ENCODE measurements around the gene EIF3D. TPM values are rescaled to one million over a fixed set of nuclear protein-coding genes. Genes with fewer than 3 reads are reported as not detected.

EIF3D gene
- polyA plus RNA-seq, 1 experiment = 505 TPM

GRCh38 chr22:36505998-36506635 is 22.8 kb downstream of the EIF3D start:
- Histone ChIP-seq H3K4me3 (ENCODE audit: low read depth, low read length) (peak overlapping the region; percentile 53), H3K36me3 (ENCODE audit: control insufficient read depth, insufficient read depth, low read length) (no peaks in the 10 kb centered on the region), H3K27me3 (ENCODE audit: control insufficient read depth, insufficient read depth, low read length) (no peaks in the 10 kb centered on the region)
- DNase-seq (ENCODE audit: low read depth) = no peak
- ChIA-PET CTCF (interaction anchor here (0.7 kb wide), 1 partner anchor 268 kb away, joined by 3 read pairs; no protein-coding TSS in a partner anchor), POLR2A (no interaction called here)
- no peak for TF ChIP-seq CTCF (IDR thresholded peaks at IDR 0.05; ENCODE audit: insufficient read depth, low read depth, low read length)

DNA sequence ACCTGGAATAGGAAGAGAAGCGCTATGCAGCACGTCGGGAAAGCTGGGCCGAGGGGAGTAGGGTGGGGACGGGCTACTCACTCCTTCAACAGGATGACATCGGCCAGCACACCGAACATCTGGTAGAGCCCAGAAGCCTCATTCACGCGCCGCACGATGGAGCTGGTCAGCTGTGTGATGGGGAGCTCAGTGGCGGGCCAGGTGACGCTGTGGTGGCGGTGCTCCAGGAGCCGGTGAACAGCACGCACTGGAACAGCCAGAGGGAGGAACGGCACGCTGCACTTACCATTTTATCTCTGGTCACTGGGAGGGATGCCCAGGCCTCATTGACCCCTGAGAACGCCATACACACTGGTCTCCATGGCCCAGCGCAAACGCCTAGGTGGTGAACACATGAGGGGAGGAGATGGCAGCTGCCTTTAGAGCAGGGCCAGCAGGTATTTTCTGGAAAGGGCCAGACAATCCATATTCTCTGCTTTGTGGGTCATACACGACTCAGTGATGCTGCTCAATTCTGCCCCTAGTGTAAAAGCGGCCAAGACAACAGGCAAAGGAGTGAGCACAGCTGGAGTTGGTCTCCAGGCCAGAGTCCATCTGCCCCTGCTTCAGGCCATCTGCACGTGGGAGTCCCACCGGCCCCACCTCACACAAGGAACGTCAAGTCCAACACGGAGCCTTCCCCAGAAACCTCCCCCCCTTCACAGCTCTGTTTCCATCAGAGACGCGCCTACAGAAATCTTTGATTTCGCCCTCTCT is 30.9 kb downstream of the EIF3D start:
- Histone ChIP-seq H3K4me3 (ENCODE audit: low read depth, low read length) (no peak overlapping the region), H3K36me3 (ENCODE audit: control insufficient read depth, insufficient read depth, low read length) (no peaks in the 10 kb centered on the region; the same call in none of the 2 replicates), H3K27me3 (ENCODE audit: control insufficient read depth, insufficient read depth, low read length) (no peaks in the 10 kb centered on the region)
- POLR2A ChIA-PET = no interaction called here
- no peak for DNase-seq (ENCODE audit: low read depth)
- CTCF ChIA-PET = interaction anchor here (0.9 to 1.4 kb wide), 2 partner anchors 10 to 13 kb away, joined by 5 to 7 read pairs; no protein-coding TSS in a partner anchor
- no peak for TF ChIP-seq CTCF (IDR thresholded peaks at IDR 0.05; ENCODE audit: insufficient read depth, low read depth, low read length)

GRCh38 chr22:36493690-36494110 is 35.3 kb downstream of the EIF3D start:
- no peak for DNase-seq (ENCODE audit: low read depth)
- TF ChIP-seq CTCF (IDR thresholded peaks at IDR 0.05; ENCODE audit: insufficient read depth, low read depth, low read length) = no peak
- ChIA-PET CTCF (interaction anchor here (0.6 to 1.4 kb wide), 2 partner anchors 193 to 363 kb away, joined by 4 read pairs; no protein-coding TSS in a partner anchor), POLR2A (no interaction called here)
- Histone ChIP-seq H3K27me3 (ENCODE audit: control insufficient read depth, insufficient read depth, low read length) (no peaks in the 10 kb centered on the region), H3K36me3 (ENCODE audit: control insufficient read depth, insufficient read depth, low read length) (no peaks in the 10 kb centered on the region; the same call in none of the 2 replicates), H3K4me3 (ENCODE audit: low read depth, low read length) (no peak overlapping the region)

DNA sequence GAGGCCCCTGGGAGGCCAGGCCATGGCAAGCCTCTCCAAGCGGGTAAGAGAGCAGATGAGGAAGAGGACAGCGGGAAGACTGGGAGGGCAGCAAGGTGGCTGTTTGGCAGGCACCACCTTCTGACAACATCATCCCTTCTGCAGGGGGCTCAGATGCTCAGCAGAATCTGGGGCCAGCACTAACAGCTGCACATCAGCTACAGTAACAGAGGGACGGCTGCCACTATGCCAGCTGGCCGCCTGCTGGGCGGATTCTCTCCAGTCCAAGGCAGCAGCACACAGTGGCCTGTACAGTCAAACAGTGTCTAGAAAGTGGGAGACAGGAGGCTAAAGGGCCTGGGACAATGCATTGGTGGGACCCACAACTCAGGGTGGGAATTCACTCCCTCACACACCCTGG is 36.9 kb downstream of the EIF3D start:
- TF ChIP-seq CTCF (IDR thresholded peaks at IDR 0.05; ENCODE audit: insufficient read depth, low read depth, low read length) = no peak
- POLR2A ChIA-PET = no interaction called here
- Histone ChIP-seq H3K36me3 (ENCODE audit: control insufficient read depth, insufficient read depth, low read length) (no peaks in the 10 kb centered on the region; the same call in 1 of the 2 replicates), H3K4me3 (ENCODE audit: low read depth, low read length) (no peak overlapping the region), H3K27me3 (ENCODE audit: control insufficient read depth, insufficient read depth, low read length) (no peaks in the 10 kb centered on the region)
- CTCF ChIA-PET = interaction anchor here (1.3 kb wide), 1 partner anchor 11 kb away, joined by 3 read pairs; no protein-coding TSS in a partner anchor
- DNase-seq (ENCODE audit: low read depth) = no peak

GRCh38 chr22:36491155-36491554 is 37.8 kb downstream of the EIF3D start:
- CTCF ChIA-PET = interaction anchor here (0.6 kb wide), 1 partner anchor 364 kb away, joined by 3 read pairs; no protein-coding TSS in a partner anchor
- POLR2A ChIA-PET = interaction anchor here (0.6 kb wide), 1 partner anchor 157 kb away, joined by 5 read pairs; no protein-coding TSS in a partner anchor
- H3K4me3 ChIP-seq (ENCODE audit: low read depth, low read length) = no peak overlapping the region
- no peaks in the 10 kb centered on the region for H3K27me3 ChIP-seq (ENCODE audit: control insufficient read depth, insufficient read depth, low read length)
- no peak for DNase-seq (ENCODE audit: low read depth)
- H3K36me3 ChIP-seq (ENCODE audit: control insufficient read depth, insufficient read depth, low read length) = no peaks in the 10 kb centered on the region; the same call in 1 of the 2 replicates
- no peak for TF ChIP-seq CTCF (IDR thresholded peaks at IDR 0.05; ENCODE audit: insufficient read depth, low read depth, low read length)

All from BJ (cell line).